Measurements from ENCODE around the gene APEH.

DNA sequence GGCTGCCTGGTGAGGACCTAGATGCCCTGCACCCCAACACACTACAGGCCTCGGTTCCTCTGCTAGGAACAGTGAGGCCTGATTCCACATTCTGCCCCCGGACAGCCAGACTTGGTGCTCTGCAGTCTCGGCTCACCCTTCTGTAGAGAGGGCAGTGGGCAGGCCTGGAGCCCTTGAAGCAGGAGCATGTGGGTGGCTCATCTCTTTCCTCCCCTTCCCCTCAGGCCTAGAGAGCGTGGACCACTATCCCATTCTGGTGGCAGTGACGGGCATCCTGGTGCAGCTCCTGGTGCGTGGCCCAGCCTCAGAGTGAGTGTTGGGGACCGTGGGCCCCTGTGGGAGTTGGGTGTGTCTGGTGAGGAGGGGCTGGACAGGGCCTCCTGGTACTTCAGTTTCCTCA is 42.0 kb downstream of the APEH start:
- TF ChIP-seq CTCF (IDR thresholded peaks at IDR 0.05) (no peak), GTF2I (CRISPR knock-in tag; conservative IDR thresholded peaks at IDR 0.05) (no peak)
- TF ChIP-seq, protein P1, sequence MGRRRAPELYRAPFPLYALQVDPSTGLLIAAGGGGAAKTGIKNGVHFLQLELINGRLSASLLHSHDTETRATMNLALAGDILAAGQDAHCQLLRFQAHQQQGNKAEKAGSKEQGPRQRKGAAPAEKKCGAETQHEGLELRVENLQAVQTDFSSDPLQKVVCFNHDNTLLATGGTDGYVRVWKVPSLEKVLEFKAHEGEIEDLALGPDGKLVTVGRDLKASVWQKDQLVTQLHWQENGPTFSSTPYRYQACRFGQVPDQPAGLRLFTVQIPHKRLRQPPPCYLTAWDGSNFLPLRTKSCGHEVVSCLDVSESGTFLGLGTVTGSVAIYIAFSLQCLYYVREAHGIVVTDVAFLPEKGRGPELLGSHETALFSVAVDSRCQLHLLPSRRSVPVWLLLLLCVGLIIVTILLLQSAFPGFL (CRISPR knock-in tag; IDR thresholded peaks at IDR 0.05; ENCODE audit: borderline replicate concordance), result no peak
